Thyroid gland (tissue), 4 donors: ENCODE results near the gene KCNQ1. TPM values are rescaled to one million over a fixed set of nuclear protein-coding genes. Genes with fewer than 3 reads are reported as not detected.

Experiments used
- DNase-seq, 2 donors: peaks; one replicate each; pipeline ENCODE4 v3.0.0-alpha.2; 2019
- H3K27ac ChIP-seq, 3 donors: fragments of 200-600 bp; sonication (generic); 1 replicate in 2 of 3; 2 replicates in 1 of 3; pipeline ENCODE4 v1.5.1; 2016 to 2019; ENCODE audit warnings: mild to moderate bottlenecking in 1 of 3, moderate library complexity in 1 of 3
- H3K27me3 ChIP-seq: fragments of 200-600 bp; sonication (generic); one replicate; pipeline ENCODE4 v1.5.1; 2019
- H3K36me3 ChIP-seq, 2 donors: fragments of 200-600 bp; sonication (generic); one replicate each; pipeline ENCODE4 v1.5.1; 2016 to 2019
- H3K4me1 ChIP-seq, 2 donors: fragments of 200-600 bp; sonication (generic); one replicate each; pipeline ENCODE4 v1.5.1; 2017 to 2019
- H3K4me3 ChIP-seq, 3 donors: fragments of 200-600 bp; sonication (generic); replicated peaks in 1 of 3; 1 replicate in 2 of 3; 2 replicates in 1 of 3; pipeline ENCODE4 v1.5.1; 2016; ENCODE audit warnings: mild to moderate bottlenecking in 1 of 3
- H3K9me3 ChIP-seq: fragments of 200-600 bp; sonication (generic); one replicate; pipeline ENCODE4 v1.5.1; 2017
- POLR2A ChIP-seq, 2 donors: fragments of 450-650 bp; IDR thresholded peaks; one replicate each; pipeline ENCODE4 v1.6.1; 2017; ENCODE audit warnings: antibody characterized with exemption in 2 of 2, mild to moderate bottlenecking in 2 of 2, moderate library complexity in 1 of 2
- WGBS, 2 donors: methylation state at CpG; one replicate each; pipeline ENCODE4 v1.1.5; 2017; 5-methylcytosine and 5-hydroxymethylcytosine counted together
- intact Hi-C: fragments of 100-400 bp; cut with DNase I; formaldehyde crosslinking; loops from one replicate; pipeline ENCODE4 v1.15.1; 2023
- total RNA-seq, 4 donors: library from RNA; depleted of rRNA; stranded (reverse); fragments of >200 nt; gene quantifications; one replicate each; pipeline ENCODE4 v1.2.3, GENCODE V29; 2016
- TF ChIP-seq, protein P1 (sequence below), 6 experiments: fragments of 200-600 bp in 3 of 6; fragments of 450-650 bp in 3 of 6; sonication (generic) in 3 of 6; IDR thresholded peaks; one replicate each; pipeline ENCODE4 v1.5.1; 2016 to 2019; ENCODE audit warnings: antibody characterized with exemption in 6 of 6, mild to moderate bottlenecking in 2 of 6, inconsistent platforms in 1 of 6, moderate library complexity in 1 of 6

KCNQ1 gene
- total RNA-seq, 4 donors from 2014 or later, result 51.3 to 103 (median 97.8) TPM

DNA sequence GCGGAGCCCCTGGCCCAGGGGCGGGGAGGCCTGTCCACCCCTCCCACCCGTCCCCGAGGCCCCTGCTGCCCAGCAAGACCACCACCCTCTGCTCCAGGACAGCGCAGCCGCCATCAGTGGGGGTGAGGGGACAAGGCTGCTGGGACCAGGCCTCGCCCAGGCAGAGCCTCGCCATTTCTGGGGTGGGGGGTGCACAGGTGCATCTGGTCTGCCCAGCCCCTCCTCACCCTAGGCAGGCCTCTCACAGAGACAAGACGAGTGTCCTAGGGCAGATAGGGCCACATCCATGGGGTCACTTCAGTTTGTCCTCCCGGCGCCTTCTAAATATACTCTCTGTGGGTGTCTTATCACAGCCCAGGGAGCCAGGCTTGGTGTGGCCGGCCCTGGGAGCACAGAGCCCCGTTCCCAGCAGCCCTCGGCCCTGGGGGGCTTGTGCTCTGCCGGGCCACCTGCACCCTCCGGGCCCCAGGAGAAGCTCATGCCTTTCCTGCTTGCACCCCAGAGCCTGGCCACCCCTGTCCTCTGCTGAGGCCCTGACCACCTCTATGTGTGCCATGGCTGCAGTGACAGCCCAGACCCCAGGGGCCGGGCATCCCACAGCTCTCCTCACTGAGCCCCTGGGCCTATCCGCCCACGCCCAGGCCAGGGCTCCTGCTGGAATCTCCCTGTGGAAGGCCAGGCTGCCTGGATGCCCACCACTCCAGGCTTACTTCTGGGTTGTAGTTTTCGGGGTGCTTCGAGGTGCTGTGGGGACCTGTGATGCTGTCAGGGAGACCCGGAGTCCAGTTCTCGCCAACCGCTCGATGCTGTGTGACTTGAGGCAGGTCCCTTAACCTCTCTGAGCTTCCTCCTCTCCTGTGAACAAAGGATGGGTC, 70.8 kb downstream of the KCNQ1 start:
- DNase-seq, result peak; percentile 0 to 1
- intact Hi-C loops, result no loop called here
- WGBS, 2 donors, result 93 to 95% methylated on average over 10 to 21 of the region's 25 CpGs

DNA sequence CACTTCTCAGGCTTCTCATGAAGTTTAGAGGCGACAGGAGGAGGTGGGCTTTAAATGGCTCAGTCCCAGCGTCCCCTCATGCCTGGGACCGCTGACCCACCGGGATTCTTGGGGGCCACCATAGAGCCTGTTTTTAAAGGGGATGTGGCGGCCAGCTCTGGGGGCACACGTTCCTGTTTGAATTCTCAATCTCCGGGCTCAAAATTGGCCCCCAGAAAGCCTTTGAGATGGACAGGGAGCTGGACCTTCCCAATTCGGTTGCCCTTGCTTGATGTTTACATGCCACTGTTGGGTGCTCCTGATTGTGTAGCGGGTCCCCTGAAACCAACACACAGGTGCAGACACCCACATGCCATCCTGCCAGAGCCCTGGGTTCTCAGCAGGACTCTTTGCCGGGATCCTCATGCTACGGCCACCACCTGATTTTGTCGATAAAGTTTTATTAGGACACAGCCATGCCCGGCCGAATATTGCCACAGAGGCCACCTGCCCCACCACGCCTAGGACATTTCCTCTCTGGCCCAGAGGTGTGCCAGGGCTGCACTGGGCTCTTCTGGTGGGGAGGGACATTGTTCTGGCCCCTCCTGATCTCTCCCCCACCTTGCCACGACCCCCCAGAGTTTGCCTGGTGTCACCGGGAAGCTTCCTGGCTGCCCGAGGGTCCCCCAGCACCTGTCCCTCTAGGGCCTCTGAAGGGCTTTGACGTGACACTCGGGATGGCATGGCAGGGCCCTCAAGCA, 71.6 kb downstream of the KCNQ1 start:
- H3K9me3 ChIP-seq, result no peaks in the 10 kb centered on the region
- no peak overlapping the region for H3K27ac ChIP-seq
- H3K27me3 ChIP-seq, result no peaks in the 10 kb centered on the region
- no peak overlapping the region for H3K4me3 ChIP-seq
- peaks cover 14 to 35% of the 10 kb centered on the region in 2 donors for H3K4me1 ChIP-seq
- DNase-seq, result peak; percentile 0 to 2
- no peaks in the 10 kb centered on the region for H3K36me3 ChIP-seq
- intact Hi-C loops, result no loop called here
- TF ChIP-seq, protein P1, sequence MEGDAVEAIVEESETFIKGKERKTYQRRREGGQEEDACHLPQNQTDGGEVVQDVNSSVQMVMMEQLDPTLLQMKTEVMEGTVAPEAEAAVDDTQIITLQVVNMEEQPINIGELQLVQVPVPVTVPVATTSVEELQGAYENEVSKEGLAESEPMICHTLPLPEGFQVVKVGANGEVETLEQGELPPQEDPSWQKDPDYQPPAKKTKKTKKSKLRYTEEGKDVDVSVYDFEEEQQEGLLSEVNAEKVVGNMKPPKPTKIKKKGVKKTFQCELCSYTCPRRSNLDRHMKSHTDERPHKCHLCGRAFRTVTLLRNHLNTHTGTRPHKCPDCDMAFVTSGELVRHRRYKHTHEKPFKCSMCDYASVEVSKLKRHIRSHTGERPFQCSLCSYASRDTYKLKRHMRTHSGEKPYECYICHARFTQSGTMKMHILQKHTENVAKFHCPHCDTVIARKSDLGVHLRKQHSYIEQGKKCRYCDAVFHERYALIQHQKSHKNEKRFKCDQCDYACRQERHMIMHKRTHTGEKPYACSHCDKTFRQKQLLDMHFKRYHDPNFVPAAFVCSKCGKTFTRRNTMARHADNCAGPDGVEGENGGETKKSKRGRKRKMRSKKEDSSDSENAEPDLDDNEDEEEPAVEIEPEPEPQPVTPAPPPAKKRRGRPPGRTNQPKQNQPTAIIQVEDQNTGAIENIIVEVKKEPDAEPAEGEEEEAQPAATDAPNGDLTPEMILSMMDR (IDR thresholded peaks at IDR 0.05), result no peak
- TF ChIP-seq POLR2A (IDR thresholded peaks at IDR 0.05), result no peak
- 91 to 95% methylated on average over 17 to 18 of the region's 20 CpGs for WGBS, 2 donors

More for the DNA sequence above, 70.8 kb downstream of the KCNQ1 start:
- Histone ChIP-seq H3K36me3 (no peaks in the 10 kb centered on the region), H3K27ac (no peak overlapping the region), H3K4me3 (no peak overlapping the region), H3K27me3 (no peaks in the 10 kb centered on the region), H3K4me1 (peaks cover 15 to 35% of the 10 kb centered on the region in 2 donors), H3K9me3 (no peaks in the 10 kb centered on the region)
- TF ChIP-seq, protein P1 (IDR thresholded peaks at IDR 0.05), result no peak
- TF ChIP-seq POLR2A (IDR thresholded peaks at IDR 0.05), result no peak

DNA sequence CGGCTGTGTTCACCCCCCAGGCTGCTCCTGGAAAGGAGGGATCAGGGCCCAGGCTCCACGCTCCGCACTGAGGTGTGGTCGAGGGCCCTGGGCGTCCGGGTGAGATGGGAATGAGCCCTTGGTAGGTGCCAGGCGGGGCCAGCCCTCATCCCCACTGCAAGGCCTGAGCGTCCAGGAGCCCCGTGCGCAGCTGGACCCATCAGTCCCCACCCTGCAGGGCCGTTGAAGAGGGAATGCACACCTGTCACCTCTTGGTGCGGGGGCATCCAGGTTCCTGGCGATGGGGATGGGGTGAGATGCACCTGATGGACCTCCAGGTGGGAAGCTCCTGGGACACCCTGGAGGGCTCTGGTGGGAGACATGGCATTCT, 72.2 kb downstream of the KCNQ1 start:
- Histone ChIP-seq H3K4me3 (no peak overlapping the region), H3K9me3 (no peaks in the 10 kb centered on the region), H3K27me3 (no peaks in the 10 kb centered on the region), H3K36me3 (no peaks in the 10 kb centered on the region), H3K27ac (no peak overlapping the region), H3K4me1 (peaks cover 12 to 34% of the 10 kb centered on the region in 2 donors)
- DNase-seq, result peak; percentile 0 to 2
- 100% methylated on average over 7 of the region's 13 CpGs; no CpG with 5 or more reads in 1 of the 2 donors for WGBS, 2 donors
- TF ChIP-seq, protein P1 (IDR thresholded peaks at IDR 0.05), result no peak
- no peak for TF ChIP-seq POLR2A (IDR thresholded peaks at IDR 0.05)
- intact Hi-C loops, result no loop called here

DNA sequence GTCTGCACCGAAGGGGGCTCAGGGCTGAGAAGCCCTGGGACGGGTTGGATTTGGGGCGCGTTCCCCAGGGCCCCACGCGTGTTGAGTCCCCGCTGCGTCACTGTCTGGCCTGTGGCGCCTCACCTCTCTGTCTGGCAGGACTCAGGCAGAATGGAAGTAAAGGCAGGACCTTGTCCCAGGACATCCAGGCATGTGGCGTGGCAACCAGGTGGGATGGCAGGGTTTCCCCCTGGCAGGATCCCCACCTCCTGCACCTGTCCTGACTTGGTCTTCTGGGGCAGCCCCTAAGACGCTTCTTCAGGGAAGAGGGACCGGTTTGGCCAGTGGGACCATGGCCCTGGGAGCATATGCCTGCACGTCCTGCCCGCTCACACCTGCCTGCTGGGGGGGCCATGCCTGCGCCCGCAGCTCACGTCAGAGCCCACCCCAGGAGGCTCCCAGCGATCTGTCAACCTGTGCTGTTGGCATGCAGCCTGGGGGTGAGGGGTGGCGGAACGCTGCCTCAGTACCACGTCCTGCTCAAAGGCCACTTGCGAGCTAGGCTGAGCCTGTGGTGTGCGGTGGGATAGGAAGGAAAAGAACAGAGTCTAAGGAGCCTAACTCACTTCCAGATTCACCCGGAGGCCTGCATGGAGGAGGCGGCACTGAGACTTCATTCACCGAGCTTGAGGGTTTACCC, 72.7 kb downstream of the KCNQ1 start:
- peak; percentile 0 to 3 for DNase-seq
- Histone ChIP-seq H3K36me3 (no peaks in the 10 kb centered on the region), H3K27me3 (no peaks in the 10 kb centered on the region), H3K9me3 (no peaks in the 10 kb centered on the region), H3K27ac (no peak overlapping the region), H3K4me3 (no peak overlapping the region), H3K4me1 (peaks cover 18 to 34% of the 10 kb centered on the region in 2 donors)
- WGBS, 2 donors, result 86 to 90% methylated on average over 15 to 26 of the region's 26 CpGs
- intact Hi-C loops, result no loop called here
- TF ChIP-seq, protein P1 (IDR thresholded peaks at IDR 0.05), result no peak
- TF ChIP-seq POLR2A (IDR thresholded peaks at IDR 0.05), result no peak
